ENCODE results near the gene CARD19. TPM values are rescaled to one million over a fixed set of nuclear protein-coding genes. Genes with fewer than 3 reads are reported as not detected.

CARD19 gene
- total RNA-seq, 1 donor from 2014 or later = 22.6 TPM

GRCh38 chr9:93061791-93062763 is 33.9 kb upstream of the CARD19 start:
- no peak for DNase-seq (ENCODE audit: low spot score in 2 of 2, unreplicated experiment in 2 of 2)
- H3K9me3 Mint-ChIP-seq = no peaks in the 10 kb centered on the region
- H3K4me3 Mint-ChIP-seq = no peak overlapping the region
- peaks cover 17% of the 10 kb centered on the region for H3K4me1 Mint-ChIP-seq
- TF ChIP-seq, protein P1, sequence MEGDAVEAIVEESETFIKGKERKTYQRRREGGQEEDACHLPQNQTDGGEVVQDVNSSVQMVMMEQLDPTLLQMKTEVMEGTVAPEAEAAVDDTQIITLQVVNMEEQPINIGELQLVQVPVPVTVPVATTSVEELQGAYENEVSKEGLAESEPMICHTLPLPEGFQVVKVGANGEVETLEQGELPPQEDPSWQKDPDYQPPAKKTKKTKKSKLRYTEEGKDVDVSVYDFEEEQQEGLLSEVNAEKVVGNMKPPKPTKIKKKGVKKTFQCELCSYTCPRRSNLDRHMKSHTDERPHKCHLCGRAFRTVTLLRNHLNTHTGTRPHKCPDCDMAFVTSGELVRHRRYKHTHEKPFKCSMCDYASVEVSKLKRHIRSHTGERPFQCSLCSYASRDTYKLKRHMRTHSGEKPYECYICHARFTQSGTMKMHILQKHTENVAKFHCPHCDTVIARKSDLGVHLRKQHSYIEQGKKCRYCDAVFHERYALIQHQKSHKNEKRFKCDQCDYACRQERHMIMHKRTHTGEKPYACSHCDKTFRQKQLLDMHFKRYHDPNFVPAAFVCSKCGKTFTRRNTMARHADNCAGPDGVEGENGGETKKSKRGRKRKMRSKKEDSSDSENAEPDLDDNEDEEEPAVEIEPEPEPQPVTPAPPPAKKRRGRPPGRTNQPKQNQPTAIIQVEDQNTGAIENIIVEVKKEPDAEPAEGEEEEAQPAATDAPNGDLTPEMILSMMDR (IDR thresholded peaks at IDR 0.05; ENCODE audit: unreplicated experiment) = no peak
- H3K27me3 Mint-ChIP-seq (ENCODE audit: low read depth) = peaks cover 3% of the 10 kb centered on the region
- no peak overlapping the region for H3K27ac Mint-ChIP-seq
- no peaks in the 10 kb centered on the region for H3K36me3 Mint-ChIP-seq

DNA sequence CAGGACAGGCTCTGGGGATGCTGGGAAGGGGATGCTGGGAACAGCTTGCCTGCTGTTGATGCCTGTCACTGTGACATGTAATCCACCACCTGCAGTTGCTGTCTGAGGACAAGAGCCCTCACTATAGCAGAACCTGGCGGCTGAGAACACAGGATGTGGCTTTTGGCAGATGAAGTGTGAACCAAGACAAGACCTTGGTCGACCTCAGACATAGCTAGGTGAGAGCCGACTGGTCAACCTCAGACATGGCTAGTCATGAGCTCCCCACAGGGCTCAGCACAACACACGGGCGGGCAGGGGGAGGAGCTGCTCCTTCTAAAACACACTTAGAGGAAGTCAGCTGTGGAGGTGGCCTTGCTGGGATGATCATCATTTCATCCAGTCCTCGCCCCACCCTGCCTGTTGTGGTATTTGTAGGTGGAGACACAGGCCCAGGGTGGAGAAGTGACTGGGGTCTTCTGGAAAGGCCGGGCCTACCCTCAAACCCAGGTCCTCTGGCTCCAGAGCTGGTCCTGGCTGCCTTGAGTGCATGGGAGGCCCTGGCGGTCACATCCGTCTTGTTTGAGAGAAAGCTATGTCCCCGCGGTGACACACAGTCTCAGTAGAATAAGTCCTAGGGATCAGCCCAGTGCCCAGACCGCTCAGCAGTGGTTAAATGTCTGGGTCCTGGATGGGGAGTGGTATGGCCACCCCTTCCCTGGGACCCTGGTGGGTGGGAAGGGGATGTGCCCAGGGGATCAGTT is 31.5 kb upstream of the CARD19 start:
- H3K9me3 Mint-ChIP-seq = peaks cover 8% of the 10 kb centered on the region
- TF ChIP-seq, protein P1 (IDR thresholded peaks at IDR 0.05; ENCODE audit: unreplicated experiment) = no peak
- no peak for DNase-seq (ENCODE audit: low spot score in 2 of 2, unreplicated experiment in 2 of 2)
- H3K27ac Mint-ChIP-seq = no peak overlapping the region
- H3K4me1 Mint-ChIP-seq = peaks cover 14% of the 10 kb centered on the region
- no peaks in the 10 kb centered on the region for H3K36me3 Mint-ChIP-seq
- H3K4me3 Mint-ChIP-seq = no peak overlapping the region
- H3K27me3 Mint-ChIP-seq (ENCODE audit: low read depth) = no peaks in the 10 kb centered on the region

- Mint-ChIP-seq H3K36me3 (no peaks in the 10 kb centered on the region), H3K27me3 (ENCODE audit: low read depth) (no peaks in the 10 kb centered on the region), H3K4me1 (peaks cover 14% of the 10 kb centered on the region)
Observed at GRCh38 chr9:93065135-93065720, 30.8 kb upstream of the CARD19 start.

GRCh38 chr9:93066978-93067603 is 28.9 kb upstream of the CARD19 start:
- Mint-ChIP-seq H3K4me1 (peaks cover 10% of the 10 kb centered on the region), H3K36me3 (no peaks in the 10 kb centered on the region), H3K4me3 (no peak overlapping the region), H3K9me3 (peaks cover 8% of the 10 kb centered on the region), H3K27me3 (ENCODE audit: low read depth) (no peaks in the 10 kb centered on the region), H3K27ac (no peak overlapping the region)
- TF ChIP-seq, protein P1 (IDR thresholded peaks at IDR 0.05; ENCODE audit: unreplicated experiment) = no peak
- DNase-seq (ENCODE audit: low spot score in 2 of 2, unreplicated experiment in 2 of 2) = no peak

More at GRCh38 chr9:93065135-93065720, 30.8 kb upstream of the CARD19 start:
- Mint-ChIP-seq H3K27ac (no peak overlapping the region), H3K9me3 (peaks cover 8% of the 10 kb centered on the region), H3K4me3 (no peak overlapping the region)
- DNase-seq (ENCODE audit: low spot score in 2 of 2, unreplicated experiment in 2 of 2) = no peak
- TF ChIP-seq, protein P1 (IDR thresholded peaks at IDR 0.05; ENCODE audit: unreplicated experiment) = no peak

GRCh38 chr9:93068956-93069355 is 27.1 kb upstream of the CARD19 start:
- Mint-ChIP-seq H3K9me3 (peaks cover 8% of the 10 kb centered on the region), H3K27ac (no peak overlapping the region), H3K27me3 (ENCODE audit: low read depth) (no peaks in the 10 kb centered on the region), H3K4me1 (peaks cover 17% of the 10 kb centered on the region), H3K36me3 (no peaks in the 10 kb centered on the region), H3K4me3 (no peak overlapping the region)
- TF ChIP-seq, protein P1 (IDR thresholded peaks at IDR 0.05; ENCODE audit: unreplicated experiment) = no peak
- no peak for DNase-seq (ENCODE audit: low spot score in 2 of 2, unreplicated experiment in 2 of 2)
